Stimulated activated CD4-positive, alpha-beta T cell treated with anti-CD3 and anti-CD28 coated beads, Interleukin-4, amount 100 ng/mL, for 1 hour (primary cell): Measurements from ENCODE around the gene KCNJ1.

Experiments
- DNase-seq: peaks from one replicate; pipeline ENCODE4 v3.0.0-alpha.2; 2020

KCNJ1 gene

DNA sequence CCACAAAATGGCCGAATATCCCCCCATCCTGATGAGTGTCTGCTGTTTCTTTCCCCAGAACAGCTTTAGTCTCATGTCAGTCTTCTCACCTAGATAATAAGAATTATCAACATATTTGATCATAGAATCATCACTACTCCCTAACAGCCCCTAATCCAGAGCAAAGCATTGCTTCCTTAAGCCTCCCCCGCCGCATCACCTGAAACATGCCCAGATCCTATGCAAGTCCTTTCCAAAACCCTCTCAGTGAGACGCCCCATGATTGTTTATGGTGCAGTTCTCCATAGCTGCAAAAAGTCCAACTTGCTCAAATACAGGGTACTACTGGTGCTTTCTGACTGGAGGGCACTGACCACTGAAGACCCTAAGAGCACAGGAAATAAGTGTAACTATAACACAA is 20.1 kb downstream of the KCNJ1 start:
- DNase-seq, result no peak

DNA sequence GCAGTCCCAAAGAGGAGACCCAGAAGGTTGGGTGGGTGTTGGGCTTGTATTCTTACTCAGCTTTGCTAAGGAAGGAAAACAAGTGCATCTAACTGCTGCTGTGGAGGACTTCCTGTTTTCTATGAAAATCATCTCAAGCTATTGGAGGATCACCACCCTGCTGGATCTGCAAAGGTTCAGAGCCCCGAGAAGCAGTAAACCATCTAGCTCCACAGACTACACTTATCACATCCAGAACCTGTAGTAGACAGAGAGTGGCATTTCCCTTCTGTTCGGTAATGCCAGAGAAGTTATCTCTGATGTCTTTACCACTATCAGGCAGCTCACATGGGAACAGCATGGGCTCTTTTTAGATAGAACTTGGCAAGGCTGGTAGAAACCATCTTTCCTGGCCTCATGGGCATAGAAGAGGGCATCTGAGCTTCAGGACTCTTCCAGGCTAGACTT is 21.7 kb downstream of the KCNJ1 start:
- no peak for DNase-seq

DNA sequence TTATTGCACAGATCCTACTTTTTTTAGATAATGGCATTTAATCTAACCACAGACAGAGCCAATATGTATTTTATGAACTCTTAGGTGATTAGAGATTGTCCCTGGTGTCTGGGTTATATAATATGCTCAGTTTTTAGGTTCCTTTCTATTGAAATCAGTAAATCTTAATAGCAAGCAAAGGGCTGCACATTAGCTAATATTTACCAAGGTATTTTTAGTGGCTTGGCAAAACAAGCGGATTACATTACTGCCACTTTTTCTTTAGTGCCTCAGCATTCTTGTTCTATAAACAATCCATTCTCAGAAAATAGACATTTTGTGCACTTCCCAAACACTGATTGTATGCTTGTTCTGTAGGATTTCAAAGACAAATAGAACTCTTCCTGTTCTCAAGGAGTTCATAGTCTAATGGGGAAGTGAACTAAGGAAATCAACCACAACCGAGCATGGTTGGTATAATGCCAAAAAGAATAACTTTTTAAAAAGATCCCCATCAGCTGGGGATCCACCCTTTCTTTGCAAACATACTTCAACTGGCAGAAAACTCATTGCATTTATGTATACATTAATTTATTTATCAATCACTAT is 23.8 kb downstream of the KCNJ1 start:
- DNase-seq, result no peak

DNA sequence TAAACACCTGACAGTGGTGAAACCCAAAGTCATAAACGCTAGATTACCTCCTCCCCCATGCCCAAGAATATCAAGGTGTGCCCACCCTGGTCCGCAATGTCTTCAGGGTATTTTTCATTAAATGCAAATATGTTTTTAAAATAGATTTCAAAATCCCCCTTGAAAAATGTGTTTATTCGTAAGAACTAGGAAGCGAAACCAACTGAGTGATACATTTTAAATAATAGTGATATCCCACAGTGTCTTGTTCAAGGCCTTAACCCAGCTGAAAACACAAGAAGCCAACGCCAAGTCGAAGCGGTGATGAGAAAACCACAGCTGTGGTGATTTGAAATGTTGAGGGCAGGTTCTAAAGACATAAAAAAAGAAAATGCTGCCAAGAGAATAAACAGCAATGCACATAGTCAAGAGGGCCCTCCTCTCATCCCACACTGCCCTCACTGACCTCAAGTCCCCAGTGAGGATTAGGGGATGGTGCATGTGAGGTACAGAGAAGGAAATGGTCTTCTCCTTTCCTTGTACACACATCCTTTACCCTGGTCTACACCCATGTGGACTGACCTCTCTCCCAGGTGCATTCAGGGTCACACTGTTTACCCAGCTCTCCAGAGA is 25.5 kb downstream of the KCNJ1 start:
- DNase-seq, result no peak

DNA sequence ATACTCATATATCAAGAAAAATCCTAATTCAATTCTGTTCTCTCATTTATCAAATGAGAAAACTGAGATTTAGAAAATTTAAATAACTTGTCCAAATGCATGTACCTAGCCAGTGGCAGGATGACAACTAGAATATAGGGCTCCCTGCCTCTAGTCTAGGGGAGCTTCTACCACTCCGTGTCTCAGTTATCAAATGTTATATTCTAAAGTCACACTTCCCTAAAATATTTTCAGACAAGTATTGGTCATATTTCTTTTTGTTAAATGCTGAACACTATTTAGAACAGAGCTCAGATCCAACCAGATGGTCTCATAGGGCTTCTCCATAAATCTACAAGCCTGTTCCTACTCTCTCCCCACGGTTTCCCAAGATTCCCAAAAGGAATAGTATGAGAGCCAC is 26.3 kb downstream of the KCNJ1 start:
- DNase-seq, result no peak

DNA sequence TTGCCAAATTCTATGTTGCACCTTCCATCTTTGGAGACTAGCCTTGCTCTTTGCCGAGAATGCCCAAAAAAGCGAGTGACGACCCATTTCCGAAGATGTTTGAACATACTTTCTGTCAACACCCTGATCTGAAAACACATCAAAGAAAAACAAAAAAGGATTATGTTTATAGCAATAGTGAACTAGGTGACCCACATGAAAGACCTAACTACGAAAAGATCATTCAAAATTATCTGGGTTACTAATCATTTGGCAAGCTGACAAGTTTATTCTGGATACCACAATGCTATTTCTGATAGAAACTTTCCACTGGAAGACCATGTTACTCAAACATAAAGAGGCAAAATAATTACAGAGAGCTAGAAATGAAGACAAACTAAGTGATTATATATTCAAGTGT is 27.0 kb downstream of the KCNJ1 start:
- no peak for DNase-seq

DNA sequence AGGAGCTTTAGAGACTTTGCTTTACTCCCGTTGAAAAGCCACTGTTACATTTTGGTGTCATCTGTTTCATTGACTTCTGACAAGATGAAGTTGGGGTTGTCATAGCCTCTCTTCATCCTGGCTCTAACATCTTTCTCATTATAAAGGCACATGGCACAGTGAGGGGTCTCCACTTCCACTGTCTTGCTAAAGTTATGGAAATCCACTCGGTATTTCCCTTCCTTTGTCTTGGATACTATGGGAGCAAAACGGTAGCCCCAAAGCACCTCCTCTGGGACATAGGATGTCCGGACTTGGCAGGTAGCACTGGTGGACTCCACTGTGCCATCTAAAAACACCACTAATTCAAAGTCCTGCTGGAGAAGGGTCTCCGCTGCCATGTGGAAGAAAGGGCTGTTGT is 28.0 kb downstream of the KCNJ1 start:
- DNase-seq, result no peak

DNA sequence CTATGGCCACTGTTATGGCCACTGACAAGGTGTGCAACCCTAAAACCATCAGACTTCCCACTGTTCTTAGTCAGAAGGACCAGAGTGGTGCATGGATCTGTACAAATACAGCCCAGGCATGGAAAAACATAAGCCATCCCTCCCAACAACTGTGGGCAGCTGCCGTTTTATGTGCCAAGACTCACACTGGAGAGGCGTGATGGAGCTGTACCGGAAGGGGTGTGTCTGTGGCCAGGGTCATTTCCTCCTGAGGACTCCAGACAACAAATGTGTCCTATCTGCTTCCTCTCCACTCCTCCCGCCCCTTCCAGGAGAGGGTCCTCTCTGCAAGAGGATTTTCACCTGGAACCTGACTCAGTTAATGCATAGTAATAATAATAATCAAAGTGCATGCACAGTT is 29.5 kb downstream of the KCNJ1 start:
- no peak for DNase-seq

DNA sequence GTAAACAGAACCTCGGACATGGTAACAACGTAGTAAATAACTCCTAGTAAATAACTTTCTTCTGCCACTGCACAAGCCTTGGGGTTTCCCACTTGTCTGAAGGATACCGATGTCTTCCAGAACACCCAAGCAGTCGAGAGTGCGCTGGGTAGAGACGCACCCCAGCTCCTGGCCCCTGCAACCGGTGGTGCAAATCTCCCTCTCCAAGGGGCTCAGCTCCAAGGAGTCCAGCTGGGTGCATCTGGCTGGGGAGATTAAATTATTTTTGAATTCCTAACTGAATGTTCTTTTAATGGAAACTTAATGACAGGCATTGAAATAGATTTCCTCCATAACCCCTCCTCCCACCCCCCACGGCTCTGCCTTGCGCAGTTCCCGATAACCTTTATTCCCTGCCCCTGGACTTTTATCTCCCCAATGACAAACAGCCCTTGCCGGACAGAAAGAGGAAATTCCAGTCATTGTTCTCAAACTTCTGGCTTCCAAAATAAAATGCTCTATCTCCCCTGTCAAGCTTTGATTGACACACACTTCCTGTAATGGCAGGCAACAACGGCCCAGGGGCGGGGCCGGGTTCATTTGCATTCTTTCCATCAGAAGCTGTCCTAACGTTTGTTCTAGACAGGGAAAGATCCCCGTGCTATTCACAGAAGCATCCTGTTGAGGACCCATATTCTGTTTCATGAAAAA is 31.2 kb downstream of the KCNJ1 start:
- DNase-seq, result no peak

DNA sequence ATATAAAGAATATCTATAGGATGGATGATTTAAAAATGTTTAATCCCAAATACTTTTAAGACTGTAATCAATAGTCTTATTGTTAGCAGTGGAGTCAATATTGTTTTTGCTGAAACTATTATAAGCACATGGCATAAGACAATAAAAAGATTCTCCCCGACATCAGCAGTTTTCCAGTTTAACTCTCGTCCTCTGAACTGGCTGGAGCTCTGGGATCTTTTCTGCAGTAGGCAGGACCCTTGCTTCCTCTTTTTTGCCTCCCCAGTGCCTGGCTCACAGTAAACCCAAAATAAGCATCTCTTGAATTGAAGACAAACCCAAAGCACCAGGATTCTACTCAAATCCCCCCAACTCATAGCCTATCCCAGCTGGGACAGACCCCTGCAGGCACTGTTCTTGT is 32.9 kb downstream of the KCNJ1 start:
- DNase-seq, result no peak

DNA sequence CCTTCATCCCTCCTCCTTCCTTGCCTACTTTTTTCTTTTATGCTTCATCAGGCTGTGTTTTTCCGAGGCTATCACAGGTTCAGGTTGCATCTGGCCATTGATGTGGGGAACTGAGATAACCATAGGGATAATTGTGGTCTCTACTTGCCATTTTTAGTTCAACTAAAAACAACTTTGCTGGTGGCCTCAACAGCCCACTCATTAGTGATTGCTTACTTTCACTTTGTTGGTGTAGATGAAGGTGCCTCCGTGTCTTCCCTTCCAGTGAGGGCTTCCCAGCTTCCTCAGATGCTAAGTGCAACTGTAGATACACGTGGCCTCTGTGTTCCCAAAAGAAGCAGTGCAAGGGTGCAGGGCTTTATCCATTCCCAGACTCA is 35.0 kb downstream of the KCNJ1 start:
- no peak for DNase-seq

DNA sequence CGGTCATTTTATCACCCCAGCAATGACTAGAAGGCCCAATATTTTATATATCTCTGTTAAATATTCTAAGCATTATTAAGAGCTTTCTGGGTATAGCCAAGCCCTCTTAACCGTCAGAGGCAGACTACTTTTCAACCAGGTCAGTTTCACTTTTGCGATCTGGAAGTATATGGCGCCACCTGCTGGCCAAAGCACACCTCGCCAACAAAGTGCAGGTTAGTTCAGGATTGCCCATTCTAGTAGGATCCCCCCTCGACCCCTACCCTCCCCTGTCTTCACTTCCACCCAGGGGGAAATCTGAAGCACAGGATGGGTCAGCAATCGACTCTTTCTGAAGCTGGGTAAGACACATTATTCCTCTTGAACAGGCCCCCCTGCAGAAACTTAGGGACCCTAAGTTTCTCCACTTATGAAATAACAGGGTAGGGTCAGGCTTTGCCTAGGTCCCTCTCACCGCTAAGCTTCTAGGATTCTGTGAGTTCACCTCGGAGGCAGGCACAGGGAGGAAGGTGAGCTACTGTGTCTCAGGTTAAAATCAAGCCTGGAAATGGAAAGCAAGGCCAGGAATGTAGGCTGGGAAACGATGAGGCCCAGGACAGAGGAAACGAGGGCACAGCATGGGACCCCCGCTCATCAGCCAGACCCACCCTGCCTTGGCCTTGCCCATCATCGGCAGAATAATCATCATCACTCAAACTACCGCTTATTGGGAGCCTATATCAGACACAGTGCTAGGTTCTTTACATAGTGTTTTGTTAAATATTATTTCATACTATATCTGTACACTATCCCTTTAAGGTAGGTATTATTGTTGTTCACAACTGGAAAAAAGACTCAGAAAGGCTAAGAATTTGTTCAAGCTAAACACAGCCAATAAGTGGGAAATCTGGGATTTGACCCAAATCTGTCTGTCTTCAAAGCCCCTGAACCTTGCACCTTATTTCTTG is 35.6 kb downstream of the KCNJ1 start:
- peak; percentile 86 for DNase-seq

DNA sequence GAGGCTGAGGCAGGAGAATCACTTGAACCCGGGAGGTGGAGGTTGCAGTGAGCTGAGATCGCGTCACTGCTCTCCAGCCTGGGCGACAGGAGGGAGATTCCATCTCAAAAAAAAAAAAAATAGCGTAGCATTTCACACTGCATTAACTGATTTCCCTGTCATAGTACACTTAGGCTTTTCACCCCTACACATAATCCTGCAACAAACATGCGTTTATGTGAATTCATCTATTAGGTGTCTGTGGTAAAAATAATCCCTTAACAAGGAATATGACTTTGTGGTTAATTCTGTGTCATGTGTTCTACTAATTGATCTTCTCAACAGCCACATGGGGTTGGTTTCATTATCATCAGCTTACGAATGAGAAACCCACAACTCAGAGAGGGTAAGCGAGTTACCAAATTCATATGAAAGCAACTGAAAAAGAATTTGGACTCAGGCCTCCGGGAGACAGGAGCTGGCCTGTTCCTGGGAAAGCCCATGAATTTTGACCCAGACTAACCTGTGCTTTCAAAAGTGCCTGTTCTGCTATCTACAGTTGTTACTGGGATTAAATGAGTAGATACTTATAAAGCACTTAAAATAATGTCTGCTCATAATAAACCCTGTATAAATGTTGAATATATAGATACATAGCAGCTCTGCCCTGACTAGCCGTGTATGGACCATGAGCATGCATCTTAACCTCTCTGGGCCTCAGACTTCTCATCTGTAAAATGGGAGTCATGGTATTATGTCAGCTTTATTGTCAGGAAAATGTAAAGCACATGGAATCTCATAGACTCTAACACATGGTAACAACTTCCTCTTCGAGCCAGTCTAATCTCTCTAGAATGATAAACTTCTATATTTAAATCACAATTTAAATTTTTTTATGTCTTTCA is 36.6 kb downstream of the KCNJ1 start:
- DNase-seq, result no peak

DNA sequence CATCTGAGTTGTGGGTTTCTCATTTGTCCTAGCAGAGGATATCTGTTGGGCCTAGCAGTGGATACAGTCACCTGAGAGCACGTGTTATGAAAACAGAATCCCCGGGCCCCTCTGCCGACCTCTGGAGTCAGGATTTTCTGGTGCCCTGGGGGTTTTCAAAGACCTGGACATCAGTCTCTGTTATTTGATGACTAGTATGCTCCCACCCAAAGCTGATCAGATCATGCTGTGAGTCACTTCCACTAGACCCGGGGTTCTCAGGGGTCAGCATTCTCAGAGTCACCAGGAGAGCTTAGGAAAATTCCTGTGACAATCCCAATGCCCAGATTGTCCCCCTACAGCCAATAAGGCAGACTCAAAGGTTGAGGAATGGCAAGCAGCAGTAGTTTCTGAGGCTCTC is 38.7 kb downstream of the KCNJ1 start:
- no peak for DNase-seq

DNA sequence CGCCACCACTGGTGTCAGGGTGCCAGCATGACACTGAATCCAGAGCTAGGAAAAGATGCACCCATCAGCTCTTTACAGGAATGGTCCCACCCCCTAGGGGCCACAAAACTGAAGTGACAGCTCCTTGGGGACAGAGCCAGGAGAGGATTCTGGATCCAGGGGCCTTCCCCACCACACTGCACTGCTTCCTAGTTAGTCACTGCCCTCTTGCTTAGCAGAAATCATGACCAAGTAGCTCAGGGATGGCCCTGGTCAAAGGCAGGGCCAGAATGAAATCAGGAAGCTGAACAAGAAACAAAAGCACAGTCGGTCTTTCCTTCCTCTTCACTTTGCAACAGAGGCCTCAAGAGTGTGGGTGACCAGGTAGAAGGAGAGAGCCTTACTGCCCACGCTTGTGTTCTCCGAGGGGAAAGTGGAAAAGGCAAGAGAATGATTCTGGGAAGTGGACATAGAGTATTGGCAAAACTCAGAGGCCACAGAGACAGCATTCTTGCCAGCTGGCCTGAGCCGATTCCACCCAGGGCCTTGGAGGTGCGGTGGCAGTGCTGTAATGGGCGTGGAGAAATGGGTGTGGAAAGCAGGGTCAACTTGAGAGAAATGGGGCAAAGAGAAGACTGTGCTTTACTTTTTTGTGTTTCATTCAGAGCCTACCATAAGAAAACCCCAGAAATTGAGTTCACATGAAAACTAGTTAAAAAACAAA is 39.8 kb downstream of the KCNJ1 start:
- no peak for DNase-seq

DNA sequence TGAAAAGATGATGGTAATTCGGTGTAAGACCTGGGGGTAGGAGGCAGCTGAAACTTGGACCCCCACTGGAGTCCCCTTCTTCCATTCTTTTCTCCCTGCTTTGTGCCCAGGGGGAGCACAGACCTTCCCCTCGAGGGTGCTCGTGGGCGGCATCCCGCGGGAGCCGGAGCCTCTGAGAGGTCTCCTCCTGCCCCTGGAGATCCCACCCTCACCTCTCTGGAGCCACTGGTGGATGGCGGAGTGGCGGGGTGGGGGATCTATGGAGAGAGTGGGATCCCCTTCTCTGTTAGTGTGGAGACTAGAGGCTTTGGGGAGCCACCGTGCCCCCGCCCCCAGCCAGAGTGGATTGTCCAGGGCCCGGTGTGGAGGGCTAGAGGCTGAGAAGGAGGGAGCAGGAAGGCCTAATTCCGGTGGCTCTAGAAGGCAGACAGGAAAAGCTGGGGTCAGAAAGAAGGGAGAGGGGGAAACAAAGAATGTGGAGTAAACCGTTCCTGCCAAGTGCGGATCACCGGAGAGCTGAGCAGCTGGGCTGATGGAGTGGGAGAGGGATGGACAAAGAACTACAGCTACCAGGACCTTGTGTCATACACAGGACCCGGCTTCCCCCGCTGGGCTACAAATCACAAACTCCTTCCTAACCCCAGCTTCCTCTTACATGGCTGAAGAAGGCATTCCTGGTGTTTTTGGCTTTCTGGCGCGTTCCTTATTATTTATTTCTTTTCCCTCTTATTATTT is 41.9 kb downstream of the KCNJ1 start:
- DNase-seq, result no peak

DNA sequence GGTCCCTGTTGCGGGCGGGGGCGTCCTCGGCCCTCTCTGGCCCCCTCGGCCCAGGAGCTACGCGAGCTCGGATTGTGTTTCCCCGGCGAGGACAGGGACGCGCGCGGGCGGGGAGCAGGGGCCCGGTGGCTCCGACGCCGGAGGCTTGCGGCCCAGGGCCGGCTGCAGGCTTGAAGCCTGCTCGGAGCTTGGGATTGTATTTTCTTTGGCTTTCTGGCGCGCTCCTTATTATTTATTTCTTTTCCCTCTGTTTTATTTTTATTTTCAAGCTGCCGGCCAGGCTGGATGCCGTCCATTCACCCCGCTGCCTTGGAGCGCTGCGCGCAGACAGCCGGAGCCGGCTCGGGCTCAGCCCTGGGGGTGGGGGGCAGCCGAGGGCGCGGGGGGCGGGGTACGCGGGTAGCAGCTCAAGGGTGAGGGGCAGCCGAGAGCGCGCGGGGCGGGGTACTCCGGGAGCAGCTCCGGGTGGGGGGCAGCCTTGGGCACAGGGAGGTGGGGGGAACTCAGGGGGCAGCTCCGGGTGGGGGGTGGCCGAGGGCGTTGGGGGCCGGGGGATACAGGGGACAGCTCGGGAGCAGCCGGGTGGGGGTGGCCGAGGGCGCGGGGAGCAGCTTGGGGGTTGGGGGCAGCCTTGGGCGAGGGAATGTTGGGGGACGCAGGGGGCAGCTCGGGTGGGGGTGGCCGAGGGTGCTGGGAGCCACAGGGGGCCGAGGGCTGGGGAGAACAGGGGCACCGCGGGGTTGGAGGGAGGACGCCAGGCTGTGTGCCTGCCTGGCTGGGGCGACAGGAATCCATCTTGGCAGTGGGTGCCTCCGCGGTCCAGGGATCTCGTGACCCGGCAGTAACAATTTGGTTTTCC is 42.7 kb downstream of the KCNJ1 start:
- no peak for DNase-seq

DNA sequence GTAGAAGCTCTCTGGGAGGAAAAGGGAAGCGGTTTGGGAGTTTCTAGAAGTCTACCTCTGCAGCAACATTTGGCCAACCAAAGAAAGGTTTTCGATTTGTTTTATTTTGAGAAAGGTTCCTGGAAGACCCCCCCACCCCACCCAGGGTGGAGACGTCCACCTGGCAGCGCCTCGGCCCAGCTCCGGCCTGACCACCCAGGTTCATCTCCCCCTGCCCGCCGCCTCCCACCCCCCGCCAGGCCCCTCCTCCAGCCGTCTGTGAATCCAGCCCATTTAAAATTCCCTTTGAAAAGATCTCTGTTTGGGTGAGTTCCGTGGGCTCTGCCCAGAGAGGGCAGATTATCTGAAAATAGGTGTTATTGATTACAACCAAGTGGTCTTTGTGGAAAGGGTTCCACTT is 43.3 kb downstream of the KCNJ1 start:
- no peak for DNase-seq

DNA sequence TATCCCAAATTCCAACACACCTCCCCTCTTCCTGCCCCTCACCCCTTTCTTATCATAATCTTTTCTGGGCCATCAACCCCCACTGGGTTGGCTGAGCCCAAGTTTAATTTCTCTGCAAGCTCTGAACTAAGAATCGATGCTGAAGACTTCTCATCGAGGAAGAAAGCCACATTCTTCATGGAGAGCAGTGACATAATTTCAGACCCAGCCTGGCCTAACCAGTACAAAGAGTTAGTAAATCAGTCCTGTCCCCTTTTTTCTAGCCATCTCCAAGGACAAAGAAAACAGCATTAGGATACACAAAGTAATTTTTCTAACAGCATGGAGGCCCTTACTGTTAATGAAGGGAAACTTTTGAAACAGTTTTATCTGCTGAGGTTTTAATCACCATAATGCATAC is 45.0 kb downstream of the KCNJ1 start:
- no peak for DNase-seq

DNA sequence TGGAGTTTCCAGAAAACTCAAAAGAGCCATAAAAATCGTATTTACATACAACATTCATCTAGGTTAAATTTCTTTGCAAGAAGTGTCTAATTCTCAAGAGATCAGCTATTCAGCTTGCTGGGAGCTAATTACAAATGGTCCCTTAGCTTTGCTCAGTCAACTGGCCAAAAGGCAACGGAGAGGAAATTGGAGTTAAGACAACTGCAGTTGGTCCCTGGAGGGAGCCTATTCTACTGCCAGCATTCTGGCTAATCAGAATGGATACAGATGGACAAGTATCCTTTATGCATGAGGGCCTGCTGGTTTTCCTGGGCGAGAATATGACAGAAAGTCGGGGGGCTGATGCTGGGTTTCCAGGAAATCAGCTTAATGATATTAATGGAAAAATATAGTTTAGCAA is 45.5 kb downstream of the KCNJ1 start:
- no peak for DNase-seq
